Measurements from ENCODE around the gene PSMD13.
"Not testable (repeated sequence)": the region's sequence is repeated elsewhere in the genome, so short reads cannot be mapped to it uniquely, and the experiment has no call there.

The PSMD13 gene

DNA sequence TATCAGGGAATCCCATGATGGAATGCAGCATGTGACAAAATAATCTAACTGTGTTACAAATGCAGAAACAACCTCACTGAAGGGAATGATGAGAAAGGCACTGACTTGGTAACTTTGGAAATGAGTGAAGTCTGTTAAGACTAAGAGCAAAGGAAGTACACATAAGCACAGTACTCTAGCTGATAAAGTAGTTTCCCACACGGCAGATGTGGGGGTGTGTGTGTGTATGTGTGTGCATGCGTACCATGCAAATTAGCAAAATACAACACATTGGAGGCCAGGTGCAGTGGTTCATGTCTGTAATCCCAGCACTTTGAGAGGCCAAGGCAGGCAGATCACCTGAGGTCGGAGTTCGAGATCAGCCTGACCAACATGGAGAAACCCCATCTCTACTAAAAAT lies 24.8 kb downstream of the PSMD13 start:
- no peak overlapping the region for H3K4me3 ChIP-seq (ENCODE audit: insufficient read length, low read depth)
- TF ChIP-seq YY1 (IDR thresholded peaks at IDR 0.05; ENCODE audit: insufficient read depth, insufficient read length) (no peak), ZNF274 (IDR thresholded peaks at IDR 0.05; ENCODE audit: low read depth, low read length) (no peak), SUZ12 (IDR thresholded peaks at IDR 0.05; ENCODE audit: extremely low read depth, insufficient read depth, insufficient read length) (no peak)

DNA sequence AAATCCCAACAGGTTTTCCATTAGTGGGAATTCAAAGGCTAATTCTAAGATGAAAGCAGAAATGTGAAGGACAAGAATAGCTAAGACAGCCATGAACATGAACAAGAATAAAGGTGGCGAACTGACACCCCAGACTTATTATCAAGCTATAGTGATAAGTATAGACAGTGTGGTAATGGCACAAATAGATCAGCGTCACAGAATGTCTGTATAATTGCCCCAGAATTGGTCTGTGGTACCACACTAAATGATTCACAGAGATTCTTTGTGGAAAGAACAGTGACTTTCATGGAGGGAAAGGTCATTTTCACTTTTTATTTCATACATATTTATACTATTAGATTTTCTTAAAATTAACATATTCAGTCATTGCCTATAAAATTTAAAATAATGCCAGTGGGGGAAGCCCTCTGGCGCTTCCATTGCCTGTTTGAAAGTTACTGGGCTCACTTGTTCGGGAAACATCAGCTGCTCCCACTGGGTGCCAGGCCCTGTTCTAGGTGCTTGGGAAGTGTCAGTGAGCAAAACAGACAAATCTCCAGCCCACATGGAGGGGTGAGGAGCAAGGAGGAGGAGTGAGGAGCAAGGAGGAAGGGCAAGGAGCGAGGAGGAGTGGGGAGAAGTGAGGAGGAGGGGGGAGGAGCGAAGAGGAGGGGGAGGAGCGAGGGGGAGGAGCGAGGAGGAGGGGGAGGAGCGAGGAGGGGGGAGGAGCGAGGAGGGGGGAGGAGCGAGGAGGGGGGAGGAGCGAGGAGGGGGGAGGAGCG lies 30.1 kb downstream of the PSMD13 start:
- no peak for DNase-seq (ENCODE audit: low read depth, low spot score)
- Histone ChIP-seq H3K4me3 (ENCODE audit: insufficient read length, low read depth) (no peak overlapping the region), H3K36me3 (ENCODE audit: insufficient read depth, insufficient read length, low read length) (no peaks in the 10 kb centered on the region), H3K4me1 (ENCODE audit: insufficient read depth, insufficient read length) (peaks cover 11% of the 10 kb centered on the region), H3K27me3 (ENCODE audit: insufficient read depth, insufficient read length) (no peaks in the 10 kb centered on the region), H3K9me3 (ENCODE audit: insufficient read depth, low read length) (peaks cover 16% of the 10 kb centered on the region), H3K9ac (ENCODE audit: insufficient read length, low read depth) (no peak overlapping the region)
- no peak for TF ChIP-seq YY1 (IDR thresholded peaks at IDR 0.05; ENCODE audit: insufficient read depth, insufficient read length)
- no peak for TF ChIP-seq ZNF274 (IDR thresholded peaks at IDR 0.05; ENCODE audit: low read depth, low read length)
- TF ChIP-seq SUZ12 (IDR thresholded peaks at IDR 0.05; ENCODE audit: extremely low read depth, insufficient read depth, insufficient read length), result no peak

More for the DNA sequence above, 24.8 kb downstream of the PSMD13 start:
- H3K9ac ChIP-seq (ENCODE audit: insufficient read length, low read depth), result no peak overlapping the region
- H3K4me1 ChIP-seq (ENCODE audit: insufficient read depth, insufficient read length), result no peaks in the 10 kb centered on the region
- no peak for DNase-seq (ENCODE audit: low read depth, low spot score)
- H3K9me3 ChIP-seq (ENCODE audit: insufficient read depth, low read length), result peaks cover 11% of the 10 kb centered on the region
- no peaks in the 10 kb centered on the region for H3K27me3 ChIP-seq (ENCODE audit: insufficient read depth, insufficient read length)
- H3K36me3 ChIP-seq (ENCODE audit: insufficient read depth, insufficient read length, low read length), result no peaks in the 10 kb centered on the region

DNA sequence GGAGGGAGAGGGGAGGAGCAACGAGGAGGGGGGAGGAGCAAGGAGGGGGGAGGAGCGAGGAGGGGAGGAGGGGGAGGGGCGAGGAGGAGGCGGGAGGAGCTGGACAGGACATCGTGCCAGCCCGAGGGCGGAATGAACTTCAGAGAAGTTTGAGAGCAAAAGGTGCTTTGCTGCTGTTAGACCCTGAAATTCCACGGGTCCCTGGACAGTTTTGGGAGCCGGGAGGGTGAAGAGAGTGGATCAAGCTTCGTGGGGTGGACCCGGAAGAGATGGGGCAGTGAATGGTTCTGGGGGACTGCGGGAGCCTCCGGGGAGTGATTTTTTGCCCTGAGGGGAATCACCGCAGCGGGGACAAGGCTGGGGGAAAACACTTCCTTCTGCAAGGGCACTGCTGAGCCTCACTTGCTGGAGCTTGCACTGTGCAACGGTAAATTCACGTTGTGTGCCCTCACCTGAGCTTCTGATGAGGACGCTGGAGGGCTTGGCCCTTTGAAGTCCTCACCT lies 30.8 kb downstream of the PSMD13 start:
- Histone ChIP-seq H3K9me3 (ENCODE audit: insufficient read depth, low read length) (peaks cover 16% of the 10 kb centered on the region), H3K36me3 (ENCODE audit: insufficient read depth, insufficient read length, low read length) (no peaks in the 10 kb centered on the region), H3K27me3 (ENCODE audit: insufficient read depth, insufficient read length) (no peaks in the 10 kb centered on the region), H3K4me3 (ENCODE audit: insufficient read length, low read depth) (no peak overlapping the region), H3K9ac (ENCODE audit: insufficient read length, low read depth) (peak overlapping the region; percentile 44), H3K4me1 (ENCODE audit: insufficient read depth, insufficient read length) (peaks cover 11% of the 10 kb centered on the region)
- TF ChIP-seq ZNF274 (IDR thresholded peaks at IDR 0.05; ENCODE audit: low read depth, low read length) (no peak), YY1 (IDR thresholded peaks at IDR 0.05; ENCODE audit: insufficient read depth, insufficient read length) (no peak), SUZ12 (IDR thresholded peaks at IDR 0.05; ENCODE audit: extremely low read depth, insufficient read depth, insufficient read length) (no peak)
- DNase-seq (ENCODE audit: low read depth, low spot score), result no peak

DNA sequence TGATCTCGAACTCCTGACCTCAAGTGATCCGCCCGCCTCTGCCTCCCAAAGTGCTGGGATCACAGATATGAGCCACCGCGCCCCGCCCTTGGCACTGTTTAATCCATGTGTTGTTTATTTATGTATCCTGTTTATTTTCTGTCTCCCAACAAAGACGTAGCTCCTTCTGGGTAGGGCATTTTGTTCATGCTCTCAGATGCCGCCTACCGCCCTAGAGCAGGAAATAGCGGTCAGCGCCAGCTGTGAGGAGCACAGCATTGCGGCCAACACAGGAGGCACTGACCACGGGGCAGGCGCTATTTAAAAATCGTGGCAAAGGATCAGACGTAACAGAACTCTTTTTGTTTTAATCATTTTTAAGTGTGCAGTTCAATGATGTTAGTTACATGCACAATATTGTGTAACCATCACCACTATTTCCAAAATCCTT lies 32.0 kb downstream of the PSMD13 start:
- H3K4me1 ChIP-seq (ENCODE audit: insufficient read depth, insufficient read length), result peaks cover 11% of the 10 kb centered on the region
- not testable (repeated sequence) for H3K9ac ChIP-seq (ENCODE audit: insufficient read length, low read depth); H3K36me3 ChIP-seq (ENCODE audit: insufficient read depth, insufficient read length, low read length); H3K4me3 ChIP-seq (ENCODE audit: insufficient read length, low read depth); DNase-seq (ENCODE audit: low read depth, low spot score); H3K27me3 ChIP-seq (ENCODE audit: insufficient read depth, insufficient read length)
- peaks cover 16% of the 10 kb centered on the region for H3K9me3 ChIP-seq (ENCODE audit: insufficient read depth, low read length)

DNA sequence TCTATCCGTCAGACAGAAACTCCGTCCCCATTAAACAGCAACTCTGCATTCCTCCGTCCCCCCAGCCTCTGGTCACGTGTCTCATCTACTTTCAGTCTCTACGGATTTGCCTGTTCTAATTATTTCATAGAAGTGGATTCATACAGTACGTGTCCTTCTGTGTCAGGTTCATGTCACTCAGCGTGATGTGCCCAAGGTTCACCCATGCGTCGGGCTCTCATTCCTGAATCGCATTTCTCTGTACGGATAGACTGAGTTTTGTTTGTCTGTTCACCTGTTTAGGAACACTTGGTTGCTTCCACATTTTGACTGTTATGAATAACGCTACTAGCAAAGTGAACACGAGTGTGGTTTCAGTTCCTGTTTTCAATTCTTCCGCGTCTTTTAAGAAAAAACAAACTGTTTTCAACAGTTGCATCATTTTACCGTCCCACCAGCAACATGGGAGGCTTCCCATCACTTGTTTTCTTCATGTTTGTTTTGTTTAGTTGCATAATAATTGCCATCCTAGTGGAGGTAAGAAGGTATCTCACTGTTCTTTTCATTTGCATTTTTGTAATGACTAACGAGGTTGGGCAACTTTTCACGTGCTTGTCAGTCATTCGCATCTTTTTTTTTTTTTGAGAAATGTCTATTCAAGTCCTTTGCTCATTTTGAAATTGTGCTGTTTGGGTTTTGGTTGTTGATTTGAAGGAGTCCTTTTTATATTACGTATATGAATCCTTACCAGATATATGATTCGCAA lies 32.5 kb downstream of the PSMD13 start:
- H3K4me1 ChIP-seq (ENCODE audit: insufficient read depth, insufficient read length), result peaks cover 11% of the 10 kb centered on the region
- no peaks in the 10 kb centered on the region for H3K36me3 ChIP-seq (ENCODE audit: insufficient read depth, insufficient read length, low read length)
- H3K27me3 ChIP-seq (ENCODE audit: insufficient read depth, insufficient read length), result no peaks in the 10 kb centered on the region
- H3K9ac ChIP-seq (ENCODE audit: insufficient read length, low read depth), result no peak overlapping the region
- TF ChIP-seq ZNF274 (IDR thresholded peaks at IDR 0.05; ENCODE audit: low read depth, low read length), result no peak
- TF ChIP-seq YY1 (IDR thresholded peaks at IDR 0.05; ENCODE audit: insufficient read depth, insufficient read length), result no peak
- no peak for TF ChIP-seq SUZ12 (IDR thresholded peaks at IDR 0.05; ENCODE audit: extremely low read depth, insufficient read depth, insufficient read length)
- H3K9me3 ChIP-seq (ENCODE audit: insufficient read depth, low read length), result peaks cover 16% of the 10 kb centered on the region
- DNase-seq (ENCODE audit: low read depth, low spot score), result no peak
- H3K4me3 ChIP-seq (ENCODE audit: insufficient read length, low read depth), result no peak overlapping the region

DNA sequence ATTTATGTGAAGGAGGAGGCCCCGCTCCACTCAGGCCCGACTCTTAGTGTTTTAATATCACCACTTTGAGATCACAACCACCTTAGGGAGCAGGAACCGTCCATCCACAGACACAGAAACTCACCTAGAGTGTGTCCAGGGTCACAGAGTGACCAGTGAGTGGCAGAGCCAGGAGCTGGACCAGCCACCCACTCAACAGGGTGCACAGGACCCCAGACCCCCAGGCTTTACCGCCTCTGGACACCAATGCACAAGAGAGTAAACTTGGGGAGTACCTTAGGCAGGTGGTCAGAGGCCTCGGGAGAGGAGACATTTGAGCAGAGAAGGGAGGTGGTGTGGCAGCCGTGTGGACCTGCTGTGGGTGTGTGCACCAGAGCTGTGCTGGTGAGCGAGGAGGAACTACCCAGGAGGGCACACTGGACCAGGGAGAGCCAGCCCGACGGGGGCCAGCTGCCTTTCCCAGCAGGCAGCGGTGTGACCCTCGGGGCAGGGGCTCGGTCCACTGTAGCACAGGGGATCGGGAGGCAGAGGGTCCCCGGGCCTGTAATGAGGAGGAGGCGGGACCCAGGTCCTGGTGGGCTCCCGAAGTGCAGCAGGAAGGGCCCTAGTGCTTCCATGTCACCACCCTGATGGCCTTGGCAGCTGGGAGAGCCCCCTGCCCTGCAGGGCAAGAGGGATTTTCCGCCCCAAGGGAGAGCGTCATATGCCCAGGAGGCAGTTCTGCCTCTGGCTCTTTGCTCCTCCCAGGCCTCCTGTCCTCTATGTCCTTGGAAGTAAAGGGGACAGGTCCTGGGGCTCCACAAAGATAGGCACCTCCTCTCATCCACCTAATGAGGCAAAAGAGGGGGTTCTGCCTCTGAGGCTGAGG lies 33.9 kb downstream of the PSMD13 start:
- Histone ChIP-seq H3K9ac (ENCODE audit: insufficient read length, low read depth) (peak overlapping the region; percentile 13), H3K4me1 (ENCODE audit: insufficient read depth, insufficient read length) (peaks cover 11% of the 10 kb centered on the region), H3K27me3 (ENCODE audit: insufficient read depth, insufficient read length) (no peaks in the 10 kb centered on the region), H3K9me3 (ENCODE audit: insufficient read depth, low read length) (peaks cover 14% of the 10 kb centered on the region), H3K36me3 (ENCODE audit: insufficient read depth, insufficient read length, low read length) (no peaks in the 10 kb centered on the region), H3K4me3 (ENCODE audit: insufficient read length, low read depth) (no peak overlapping the region)
- DNase-seq (ENCODE audit: low read depth, low spot score), result no peak
- TF ChIP-seq SUZ12 (IDR thresholded peaks at IDR 0.05; ENCODE audit: extremely low read depth, insufficient read depth, insufficient read length) (no peak), ZNF274 (IDR thresholded peaks at IDR 0.05; ENCODE audit: low read depth, low read length) (no peak), YY1 (IDR thresholded peaks at IDR 0.05; ENCODE audit: insufficient read depth, insufficient read length) (no peak)

All from NT2/D1 (cell line).